ENCODE data around the gene UQCC2. TPM values are rescaled to one million over a fixed set of nuclear protein-coding genes. Genes with fewer than 3 reads are reported as not detected.

Gene UQCC2
- total RNA-seq, 2 donors from 2014 or later, result 45.0 to 81.7 TPM

DNA sequence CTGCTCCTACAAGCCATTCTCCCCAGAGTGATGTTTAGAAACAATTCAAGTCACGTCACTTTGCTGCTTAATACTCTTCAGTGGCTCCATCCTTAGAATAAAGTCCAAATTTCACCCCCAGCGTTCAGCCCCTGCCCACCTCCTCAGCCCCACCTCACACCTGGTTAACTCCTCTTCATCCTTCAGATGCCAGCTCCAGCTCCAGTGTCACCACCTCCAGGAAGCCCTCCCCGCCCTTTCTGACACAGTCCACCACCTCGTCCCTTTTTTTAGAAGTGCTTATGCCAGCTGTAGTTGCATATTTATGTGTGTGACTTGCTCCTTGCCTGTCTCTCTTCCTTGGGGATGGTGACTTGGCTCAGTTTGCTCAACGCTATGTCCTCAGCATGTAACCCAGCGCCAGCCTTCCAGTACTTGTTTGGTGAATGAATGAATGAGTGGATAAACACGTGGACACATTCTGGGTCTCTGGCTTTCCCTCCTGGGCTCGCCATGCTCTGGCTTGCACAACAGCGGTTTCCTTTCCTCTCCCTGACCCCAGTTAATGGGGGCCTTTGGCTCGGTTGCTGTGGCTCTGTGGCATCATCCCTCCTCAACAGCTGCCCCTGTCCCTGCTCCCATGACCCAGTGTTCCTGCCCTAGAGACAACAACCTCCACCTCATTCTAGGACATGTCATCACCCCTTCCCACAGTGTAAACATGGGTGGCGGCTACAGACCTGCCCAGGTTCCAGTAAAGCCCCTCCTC is 38.9 kb upstream of the UQCC2 start:
- Histone ChIP-seq H3K4me1 (peaks cover 14% of the 10 kb centered on the region), H3K27me3 (no peaks in the 10 kb centered on the region), H3K27ac (no peak overlapping the region), H3K4me3 (no peak overlapping the region), H3K9me3 (no peaks in the 10 kb centered on the region), H3K9ac (ENCODE audit: low read depth in 2 of 2, low read length in 2 of 2) (no peak overlapping the region), H3K36me3 (no peaks in the 10 kb centered on the region)
- DNase-seq, result no peak
- TF ChIP-seq, protein P1, sequence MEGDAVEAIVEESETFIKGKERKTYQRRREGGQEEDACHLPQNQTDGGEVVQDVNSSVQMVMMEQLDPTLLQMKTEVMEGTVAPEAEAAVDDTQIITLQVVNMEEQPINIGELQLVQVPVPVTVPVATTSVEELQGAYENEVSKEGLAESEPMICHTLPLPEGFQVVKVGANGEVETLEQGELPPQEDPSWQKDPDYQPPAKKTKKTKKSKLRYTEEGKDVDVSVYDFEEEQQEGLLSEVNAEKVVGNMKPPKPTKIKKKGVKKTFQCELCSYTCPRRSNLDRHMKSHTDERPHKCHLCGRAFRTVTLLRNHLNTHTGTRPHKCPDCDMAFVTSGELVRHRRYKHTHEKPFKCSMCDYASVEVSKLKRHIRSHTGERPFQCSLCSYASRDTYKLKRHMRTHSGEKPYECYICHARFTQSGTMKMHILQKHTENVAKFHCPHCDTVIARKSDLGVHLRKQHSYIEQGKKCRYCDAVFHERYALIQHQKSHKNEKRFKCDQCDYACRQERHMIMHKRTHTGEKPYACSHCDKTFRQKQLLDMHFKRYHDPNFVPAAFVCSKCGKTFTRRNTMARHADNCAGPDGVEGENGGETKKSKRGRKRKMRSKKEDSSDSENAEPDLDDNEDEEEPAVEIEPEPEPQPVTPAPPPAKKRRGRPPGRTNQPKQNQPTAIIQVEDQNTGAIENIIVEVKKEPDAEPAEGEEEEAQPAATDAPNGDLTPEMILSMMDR (IDR thresholded peaks at IDR 0.05), result no peak
- intact Hi-C loops (cut with DNase I), result no loop called here

DNA sequence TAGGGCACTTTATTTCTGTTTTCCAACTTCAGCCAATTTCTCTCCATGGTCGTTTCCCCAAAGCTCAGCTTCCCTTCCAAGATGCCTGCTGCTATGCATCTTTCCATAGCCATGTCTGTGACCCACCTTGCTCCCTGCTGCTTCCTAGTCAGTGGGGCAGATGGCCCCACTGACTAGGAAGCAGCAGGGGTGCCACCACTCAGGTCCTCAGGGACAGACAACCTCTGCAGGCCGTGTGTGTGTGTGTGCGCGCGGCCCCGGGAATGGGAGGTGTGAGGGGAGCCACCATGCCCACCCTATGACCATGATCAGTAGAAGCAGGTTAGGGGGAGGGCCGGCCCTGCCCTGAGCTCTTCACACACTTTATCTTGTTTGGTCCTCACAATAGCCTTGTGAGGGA is 37.9 kb upstream of the UQCC2 start:
- H3K4me3 ChIP-seq, result no peak overlapping the region
- intact Hi-C loops (cut with DNase I), result no loop called here

DNA sequence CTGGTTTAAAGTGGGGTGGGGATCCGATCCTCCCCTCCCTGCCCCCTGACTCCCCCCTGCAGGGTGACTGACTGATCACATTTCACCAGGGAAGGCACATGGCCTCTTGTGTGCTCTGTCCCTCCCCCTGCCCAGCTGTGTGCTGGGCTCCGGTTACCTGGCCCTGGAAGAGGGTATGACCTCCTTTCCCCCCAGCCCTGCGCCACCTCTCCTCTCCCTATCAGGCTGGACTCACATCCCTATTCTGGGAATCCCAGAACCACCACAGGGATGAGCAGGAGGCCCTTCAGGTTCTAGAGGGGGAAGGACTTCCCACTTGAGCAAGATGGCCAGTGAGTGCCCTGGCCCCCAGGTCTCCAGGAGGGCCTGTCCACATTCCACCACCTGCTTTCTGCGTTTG is 37.3 kb upstream of the UQCC2 start:
- TF ChIP-seq, protein P1 (IDR thresholded peaks at IDR 0.05), result no peak
- Histone ChIP-seq H3K27ac (no peak overlapping the region), H3K9me3 (no peaks in the 10 kb centered on the region), H3K4me1 (peaks cover 26% of the 10 kb centered on the region), H3K27me3 (no peaks in the 10 kb centered on the region), H3K9ac (ENCODE audit: low read depth in 2 of 2, low read length in 2 of 2) (no peak overlapping the region), H3K4me3 (no peak overlapping the region), H3K36me3 (no peaks in the 10 kb centered on the region)
- intact Hi-C loops (cut with DNase I), result no loop called here
- no peak for DNase-seq

More for the DNA sequence above, 37.9 kb upstream of the UQCC2 start:
- Histone ChIP-seq H3K36me3 (no peaks in the 10 kb centered on the region), H3K9me3 (no peaks in the 10 kb centered on the region), H3K27me3 (no peaks in the 10 kb centered on the region), H3K4me1 (peaks cover 22% of the 10 kb centered on the region), H3K9ac (ENCODE audit: low read depth in 2 of 2, low read length in 2 of 2) (no peak overlapping the region), H3K27ac (no peak overlapping the region)
- TF ChIP-seq, protein P1 (IDR thresholded peaks at IDR 0.05), result no peak
- DNase-seq, result no peak

DNA sequence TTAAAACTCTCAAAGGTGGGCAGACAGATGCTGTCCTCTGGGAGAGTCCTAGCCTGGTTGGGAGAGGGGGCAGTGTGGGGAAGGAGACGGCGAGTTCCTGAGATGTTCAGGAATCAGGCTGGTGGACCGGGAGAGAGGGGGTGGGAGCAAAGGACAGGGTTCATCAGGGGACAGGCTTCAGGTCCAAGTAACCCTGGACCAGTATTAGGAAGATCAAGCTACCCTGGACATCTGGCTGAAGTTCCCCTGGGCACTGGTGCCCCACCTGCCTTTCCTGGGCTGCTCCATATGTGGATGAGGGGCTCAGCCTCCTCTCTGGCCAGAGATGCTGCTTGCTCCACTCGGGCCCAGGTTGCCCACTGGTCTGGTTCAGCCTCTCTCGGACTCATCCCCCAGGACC is 36.3 kb upstream of the UQCC2 start:
- DNase-seq, result no peak
- no peaks in the 10 kb centered on the region for H3K9me3 ChIP-seq
- H3K36me3 ChIP-seq, result no peaks in the 10 kb centered on the region
- no peak overlapping the region for H3K9ac ChIP-seq (ENCODE audit: low read depth in 2 of 2, low read length in 2 of 2)
- H3K4me1 ChIP-seq, result peaks cover 26% of the 10 kb centered on the region
- H3K27ac ChIP-seq, result no peak overlapping the region
- no peaks in the 10 kb centered on the region for H3K27me3 ChIP-seq
- TF ChIP-seq, protein P1 (IDR thresholded peaks at IDR 0.05), result no peak
- no peak overlapping the region for H3K4me3 ChIP-seq
- intact Hi-C loops (cut with DNase I), result no loop called here

DNA sequence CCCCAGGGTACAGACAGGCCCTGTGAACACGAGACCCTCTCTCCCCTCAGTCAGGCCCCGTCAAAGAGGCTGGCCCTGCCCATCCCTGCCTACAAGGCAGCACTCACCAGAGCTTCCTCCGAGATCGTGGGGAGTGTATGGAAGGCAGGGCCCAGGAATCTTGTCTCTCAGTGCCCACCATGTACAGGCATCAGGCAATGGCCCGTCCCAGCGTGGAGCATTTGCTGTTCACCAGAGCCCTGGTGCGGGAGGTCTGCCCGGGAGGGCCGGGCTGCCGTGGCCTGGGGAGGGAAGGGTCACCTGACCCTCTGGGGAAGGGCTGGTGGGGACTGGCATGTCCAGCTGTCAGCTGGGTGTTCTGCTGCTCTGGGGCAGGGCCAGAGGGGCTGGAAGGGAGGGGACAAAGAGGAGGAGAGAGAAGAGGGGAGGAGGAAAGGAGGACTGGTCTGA is 35.2 kb upstream of the UQCC2 start, which contains the start of gene IP6K3:
TSS of gene IP6K3 (minus strand) at position 255 of the 450 bp plus-strand sequence. CDS start 11,429 bp downstream, outside the sequence.
- peaks cover 19% of the 10 kb centered on the region for H3K4me1 ChIP-seq
- H3K9me3 ChIP-seq, result no peaks in the 10 kb centered on the region
- no peak within 1 kb of the TSS for H3K4me3 ChIP-seq
- no peaks in the 10 kb centered on the region for H3K36me3 ChIP-seq
- intact Hi-C loops (cut with DNase I), result no loop called here
- peak within 1 kb of the TSS; percentile 22 for H3K27ac ChIP-seq
- TF ChIP-seq, protein P1 (IDR thresholded peaks at IDR 0.05), result no peak
- no peaks in the 10 kb centered on the region for H3K27me3 ChIP-seq
- H3K9ac ChIP-seq (ENCODE audit: low read depth in 2 of 2, low read length in 2 of 2), result peak within 1 kb of the TSS; percentile 43 to 65
- DNase-seq, result no peak

Measured in colonic mucosa (tissue), 4 donors.